IgD-negative memory B cell (primary cell): Measurements from ENCODE around the gene PHF8. TPM values are rescaled to one million over a fixed set of nuclear protein-coding genes. Genes with fewer than 3 reads are reported as not detected.

ENCODE experiments used
- H3K27ac Mint-ChIP-seq, 3 donors: one replicate each; pipeline ENCODE4 v1.8.0; 2020 to 2022; ENCODE audit warnings: mild to moderate bottlenecking in 3 of 3, mixed read lengths in 3 of 3, moderate library complexity in 1 of 3
- H3K27me3 Mint-ChIP-seq: one replicate; pipeline ENCODE4 v1.8.0; 2021; ENCODE audit warnings: mixed read lengths
- H3K36me3 Mint-ChIP-seq: one replicate; pipeline ENCODE4 v1.8.0; 2020; ENCODE audit warnings: mild to moderate bottlenecking, mixed read lengths
- H3K4me1 Mint-ChIP-seq, 3 donors: one replicate each; pipeline ENCODE4 v1.8.0; 2020 to 2022; ENCODE audit warnings: mixed read lengths in 3 of 3, mild to moderate bottlenecking in 1 of 3
- H3K4me3 Mint-ChIP-seq, 4 donors: one replicate each; pipeline ENCODE4 v1.8.0; 2020 to 2022; ENCODE audit warnings: mild to moderate bottlenecking in 4 of 4, mixed read lengths in 4 of 4, moderate library complexity in 3 of 4
- H3K9me3 Mint-ChIP-seq, 3 donors: one replicate each; pipeline ENCODE4 v1.8.0; 2020 to 2021; ENCODE audit warnings: mixed read lengths in 3 of 3, mild to moderate bottlenecking in 1 of 3
- polyA plus RNA-seq: library from polyadenylated mRNA; unstranded; fragments of 300-500 nt; fragmentation: Illumina TruSeq; gene quantifications from one replicate; pipeline ENCODE4 v1.2.3, GENCODE V29; 2021

PHF8 gene
- polyA plus RNA-seq, 1 donor from 2014 or later, result 13.6 TPM

- Mint-ChIP-seq H3K27me3 (no peaks in the 10 kb centered on the region), H3K9me3 (no peaks in the 10 kb centered on the region), H3K27ac (peak overlapping the region in 2 of 3 donors; percentile 13 to 100), H3K4me1 (peaks cover 1 to 14% (median 8%) of the 10 kb centered on the region in 3 donors), H3K36me3 (peaks cover 2% of the 10 kb centered on the region), H3K4me3 (peak overlapping the region in 3 of 4 donors; percentile 68 to 100 (median 91))
Measured at GRCh38 chrX:54045563-54046228, 1.4 kb upstream of the PHF8 start.

- no peaks in the 10 kb centered on the region for H3K9me3 Mint-ChIP-seq
- peak overlapping the region; percentile 96 to 100 (median 99) for H3K27ac Mint-ChIP-seq
- H3K4me1 Mint-ChIP-seq, result peaks cover 1 to 14% (median 8%) of the 10 kb centered on the region in 3 donors
- peak overlapping the region; percentile 91 to 100 (median 95) for H3K4me3 Mint-ChIP-seq
- H3K36me3 Mint-ChIP-seq, result peaks cover 2% of the 10 kb centered on the region
- H3K27me3 Mint-ChIP-seq, result no peaks in the 10 kb centered on the region
Measured at GRCh38 chrX:54044877-54045338, 635 bp upstream of the PHF8 start.

- Mint-ChIP-seq H3K27ac (peak overlapping the region; percentile 96 to 100 (median 99)), H3K27me3 (no peaks in the 10 kb centered on the region), H3K4me1 (peaks cover 1 to 14% (median 8%) of the 10 kb centered on the region in 3 donors), H3K4me3 (peak overlapping the region; percentile 91 to 100 (median 95)), H3K36me3 (peaks cover 2% of the 10 kb centered on the region), H3K9me3 (no peaks in the 10 kb centered on the region)
Measured at GRCh38 chrX:54043541-54044125, 640 bp downstream of the PHF8 start.

- H3K4me1 Mint-ChIP-seq, result peaks cover 1 to 14% (median 8%) of the 10 kb centered on the region in 3 donors
- H3K27ac Mint-ChIP-seq, result peak overlapping the region; percentile 96 to 100 (median 99)
- H3K27me3 Mint-ChIP-seq, result no peaks in the 10 kb centered on the region
- no peaks in the 10 kb centered on the region for H3K9me3 Mint-ChIP-seq
- peak overlapping the region; percentile 91 to 100 (median 95) for H3K4me3 Mint-ChIP-seq
- peaks cover 1% of the 10 kb centered on the region for H3K36me3 Mint-ChIP-seq
Measured at GRCh38 chrX:54043056-54043455, 1.2 kb downstream of the PHF8 start.

GRCh38 chrX:54042609-54043021, 1.7 kb downstream of the PHF8 start:
- Mint-ChIP-seq H3K27me3 (no peaks in the 10 kb centered on the region), H3K27ac (peak overlapping the region; percentile 67 to 100 (median 99)), H3K4me3 (peak overlapping the region; percentile 91 to 100 (median 95)), H3K9me3 (no peaks in the 10 kb centered on the region), H3K4me1 (peaks cover 1 to 14% (median 8%) of the 10 kb centered on the region in 3 donors), H3K36me3 (peaks cover 1% of the 10 kb centered on the region)

GRCh38 chrX:54030329-54030728, 13.9 kb downstream of the PHF8 start:
- Mint-ChIP-seq H3K9me3 (peaks cover 0 to 2% (median 0%) of the 10 kb centered on the region in 3 donors), H3K36me3 (no peaks in the 10 kb centered on the region), H3K27me3 (no peaks in the 10 kb centered on the region), H3K4me3 (no peak overlapping the region), H3K4me1 (peaks cover 0 to 3% (median 0%) of the 10 kb centered on the region in 3 donors), H3K27ac (no peak overlapping the region)

- Mint-ChIP-seq H3K36me3 (no peaks in the 10 kb centered on the region), H3K4me1 (peaks cover 0 to 5% (median 0%) of the 10 kb centered on the region in 3 donors), H3K9me3 (peaks cover 0 to 2% (median 0%) of the 10 kb centered on the region in 3 donors), H3K27me3 (no peaks in the 10 kb centered on the region), H3K27ac (no peak overlapping the region), H3K4me3 (no peak overlapping the region)
Measured at GRCh38 chrX:54029529-54030143, 14.6 kb downstream of the PHF8 start.

GRCh38 chrX:54024350-54024749, 19.9 kb downstream of the PHF8 start:
- Mint-ChIP-seq H3K27ac (no peak overlapping the region), H3K4me1 (peaks cover 0 to 2% (median 0%) of the 10 kb centered on the region in 3 donors), H3K27me3 (no peaks in the 10 kb centered on the region), H3K9me3 (peaks cover 0 to 2% (median 0%) of the 10 kb centered on the region in 3 donors), H3K36me3 (peaks cover 2% of the 10 kb centered on the region), H3K4me3 (no peak overlapping the region)

GRCh38 chrX:54012830-54013500, 31.3 kb downstream of the PHF8 start:
- no peaks in the 10 kb centered on the region for H3K9me3 Mint-ChIP-seq
- no peak overlapping the region for H3K27ac Mint-ChIP-seq
- peaks cover 0 to 2% (median 0%) of the 10 kb centered on the region in 3 donors for H3K4me1 Mint-ChIP-seq
- peaks cover 3% of the 10 kb centered on the region for H3K36me3 Mint-ChIP-seq
- no peaks in the 10 kb centered on the region for H3K27me3 Mint-ChIP-seq
- H3K4me3 Mint-ChIP-seq, result no peak overlapping the region

- H3K4me1 Mint-ChIP-seq, result peaks cover 0 to 2% (median 0%) of the 10 kb centered on the region in 3 donors
- H3K27ac Mint-ChIP-seq, result no peak overlapping the region
- no peak overlapping the region for H3K4me3 Mint-ChIP-seq
- no peaks in the 10 kb centered on the region for H3K27me3 Mint-ChIP-seq
- peaks cover 5% of the 10 kb centered on the region for H3K36me3 Mint-ChIP-seq
- peaks cover 0 to 2% (median 0%) of the 10 kb centered on the region in 3 donors for H3K9me3 Mint-ChIP-seq
Measured at GRCh38 chrX:54007682-54008081, 36.6 kb downstream of the PHF8 start.

GRCh38 chrX:53997724-53998123, 46.5 kb downstream of the PHF8 start:
- H3K27me3 Mint-ChIP-seq, result no peaks in the 10 kb centered on the region
- H3K4me1 Mint-ChIP-seq, result no peaks in the 10 kb centered on the region
- H3K4me3 Mint-ChIP-seq, result no peak overlapping the region
- no peaks in the 10 kb centered on the region for H3K9me3 Mint-ChIP-seq
- peak overlapping the region in 1 of 3 donors; percentile 55 for H3K27ac Mint-ChIP-seq
- H3K36me3 Mint-ChIP-seq, result peaks cover 4% of the 10 kb centered on the region

GRCh38 chrX:53992589-53992988, 51.7 kb downstream of the PHF8 start:
- Mint-ChIP-seq H3K4me3 (no peak overlapping the region), H3K9me3 (no peaks in the 10 kb centered on the region), H3K36me3 (peaks cover 4% of the 10 kb centered on the region), H3K27ac (no peak overlapping the region), H3K4me1 (no peaks in the 10 kb centered on the region), H3K27me3 (no peaks in the 10 kb centered on the region)

- H3K27ac Mint-ChIP-seq, result no peak overlapping the region
- peaks cover 4% of the 10 kb centered on the region for H3K36me3 Mint-ChIP-seq
- H3K27me3 Mint-ChIP-seq, result no peaks in the 10 kb centered on the region
Measured at GRCh38 chrX:53990171-53990570, 54.1 kb downstream of the PHF8 start.

GRCh38 chrX:53984895-53985294, 59.4 kb downstream of the PHF8 start:
- Mint-ChIP-seq H3K4me3 (no peak overlapping the region), H3K36me3 (peaks cover 3% of the 10 kb centered on the region), H3K9me3 (no peaks in the 10 kb centered on the region), H3K4me1 (no peaks in the 10 kb centered on the region), H3K27ac (no peak overlapping the region), H3K27me3 (no peaks in the 10 kb centered on the region)

More at GRCh38 chrX:53990171-53990570, 54.1 kb downstream of the PHF8 start:
- Mint-ChIP-seq H3K4me1 (no peaks in the 10 kb centered on the region), H3K4me3 (no peak overlapping the region), H3K9me3 (no peaks in the 10 kb centered on the region)

GRCh38 chrX:53974529-53974928, 69.7 kb downstream of the PHF8 start:
- Mint-ChIP-seq H3K36me3 (peaks cover 20% of the 10 kb centered on the region), H3K4me1 (peaks cover 0 to 5% (median 0%) of the 10 kb centered on the region in 3 donors), H3K4me3 (no peak overlapping the region), H3K9me3 (peaks cover 0 to 5% (median 0%) of the 10 kb centered on the region in 3 donors), H3K27ac (no peak overlapping the region), H3K27me3 (no peaks in the 10 kb centered on the region)
